ENCODE measurements around the gene RLF. TPM values are rescaled to one million over a fixed set of nuclear protein-coding genes. Genes with fewer than 3 reads are reported as not detected.
A peak's percentile ranks its signal among the peaks of the same experiment; 100 is the strongest.

RLF gene
- polyA plus RNA-seq, 1 donor (not counting 4 experiments of a cell fraction or from before 2014, with no cell fraction given): 10.7 TPM

- H3K4me3 ChIP-seq (ENCODE audit: control insufficient read depth in 2 of 3, extremely low read depth in 1 of 3, insufficient read depth in 2 of 3, low read depth in 1 of 3, low read length in 3 of 3): peak overlapping the region; percentile 70 to 76 (median 71)
- H4K20me1 ChIP-seq (ENCODE audit: control insufficient read depth, extremely low read depth, insufficient read depth, low read length): peaks cover 10% of the 10 kb centered on the region
- FAIRE-seq (no peak), DNase-seq (ENCODE audit: low read depth, low spot score) (no peak)
- TF ChIP-seq, protein P1, sequence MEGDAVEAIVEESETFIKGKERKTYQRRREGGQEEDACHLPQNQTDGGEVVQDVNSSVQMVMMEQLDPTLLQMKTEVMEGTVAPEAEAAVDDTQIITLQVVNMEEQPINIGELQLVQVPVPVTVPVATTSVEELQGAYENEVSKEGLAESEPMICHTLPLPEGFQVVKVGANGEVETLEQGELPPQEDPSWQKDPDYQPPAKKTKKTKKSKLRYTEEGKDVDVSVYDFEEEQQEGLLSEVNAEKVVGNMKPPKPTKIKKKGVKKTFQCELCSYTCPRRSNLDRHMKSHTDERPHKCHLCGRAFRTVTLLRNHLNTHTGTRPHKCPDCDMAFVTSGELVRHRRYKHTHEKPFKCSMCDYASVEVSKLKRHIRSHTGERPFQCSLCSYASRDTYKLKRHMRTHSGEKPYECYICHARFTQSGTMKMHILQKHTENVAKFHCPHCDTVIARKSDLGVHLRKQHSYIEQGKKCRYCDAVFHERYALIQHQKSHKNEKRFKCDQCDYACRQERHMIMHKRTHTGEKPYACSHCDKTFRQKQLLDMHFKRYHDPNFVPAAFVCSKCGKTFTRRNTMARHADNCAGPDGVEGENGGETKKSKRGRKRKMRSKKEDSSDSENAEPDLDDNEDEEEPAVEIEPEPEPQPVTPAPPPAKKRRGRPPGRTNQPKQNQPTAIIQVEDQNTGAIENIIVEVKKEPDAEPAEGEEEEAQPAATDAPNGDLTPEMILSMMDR (optimal IDR thresholded peaks at IDR 0.05 in 1 of 3, IDR thresholded peaks at IDR 0.05 in 1 of 3, conservative IDR thresholded peaks at IDR 0.05 in 1 of 3; ENCODE audit: extremely low read depth in 1 of 3, insufficient read depth in 2 of 3, low read length in 3 of 3): no peak
- no peak for TF ChIP-seq EZH2 (IDR thresholded peaks at IDR 0.05; ENCODE audit: low read length)
- peak overlapping the region; percentile 95 for H3K27ac ChIP-seq (ENCODE audit: control insufficient read depth, insufficient read depth, low read length)
- H2AFZ ChIP-seq (ENCODE audit: control insufficient read depth, low read length): no peak overlapping the region
- H3K79me2 ChIP-seq (ENCODE audit: control insufficient read depth, insufficient read depth, low read length): peaks cover 66% of the 10 kb centered on the region
- H3K9me1 ChIP-seq (ENCODE audit: control insufficient read depth, extremely low read depth, insufficient read depth, low read length): peaks cover 2% of the 10 kb centered on the region
- peak overlapping the region; percentile 99 for H3K9ac ChIP-seq (ENCODE audit: control insufficient read depth, extremely low read depth, insufficient read depth, low read length)
- peaks cover 11% of the 10 kb centered on the region for H3K4me1 ChIP-seq (ENCODE audit: control insufficient read depth, extremely low read depth, insufficient read depth, low read length)
- H3K27me3 ChIP-seq (ENCODE audit: control insufficient read depth, extremely low read depth, insufficient read depth, low read length): no peaks in the 10 kb centered on the region
- peak overlapping the region; percentile 86 for H3K4me2 ChIP-seq (ENCODE audit: control insufficient read depth, extremely low read depth, insufficient read depth, low read depth, low read length)
- H3K9me3 ChIP-seq (ENCODE audit: control insufficient read depth, low read depth, low read length): no peaks in the 10 kb centered on the region
- dilution Hi-C loops (cut with MboI; ENCODE audit: extremely low pct_ligation_motif_present, low sequenced_read_pairs): no loop called here
- H3K36me3 ChIP-seq (ENCODE audit: control insufficient read depth in 2 of 2, extremely low read depth in 1 of 2, insufficient read depth in 2 of 2, low read length in 2 of 2): no peaks in the 10 kb centered on the region
These were observed 1.7 kb downstream of the RLF start for GRCh38 chr1:40162753-40163441.

DNA sequence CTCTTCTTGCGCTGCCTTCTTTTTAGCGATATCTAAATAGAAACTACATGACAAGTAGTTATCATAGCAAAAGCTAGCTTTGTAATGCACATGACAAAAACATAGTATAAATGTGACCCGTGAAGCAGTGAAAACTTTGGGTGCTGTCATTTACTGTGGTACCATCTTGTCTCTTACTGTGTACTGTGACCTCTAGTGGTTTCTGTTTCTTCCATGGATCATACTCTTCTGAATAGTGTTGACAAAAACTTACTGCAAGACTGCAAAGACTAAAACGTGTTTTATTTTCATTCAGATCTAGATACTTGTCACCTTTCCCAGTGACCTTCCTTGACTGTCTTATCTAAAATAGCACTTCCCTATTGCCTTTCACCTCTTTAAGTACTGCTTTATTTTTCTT is 6.1 kb downstream of the RLF start:
- Histone ChIP-seq H3K4me1 (ENCODE audit: control insufficient read depth, extremely low read depth, insufficient read depth, low read length) (peaks cover 7% of the 10 kb centered on the region), H3K4me2 (ENCODE audit: control insufficient read depth, extremely low read depth, insufficient read depth, low read depth, low read length) (no peak overlapping the region), H3K4me3 (ENCODE audit: control insufficient read depth in 2 of 3, extremely low read depth in 1 of 3, insufficient read depth in 2 of 3, low read depth in 1 of 3, low read length in 3 of 3) (no peak overlapping the region), H4K20me1 (ENCODE audit: control insufficient read depth, extremely low read depth, insufficient read depth, low read length) (peaks cover 17% of the 10 kb centered on the region), H3K27ac (ENCODE audit: control insufficient read depth, insufficient read depth, low read length) (no peak overlapping the region), H3K27me3 (ENCODE audit: control insufficient read depth, extremely low read depth, insufficient read depth, low read length) (no peaks in the 10 kb centered on the region), H3K9ac (ENCODE audit: control insufficient read depth, extremely low read depth, insufficient read depth, low read length) (no peak overlapping the region), H3K79me2 (ENCODE audit: control insufficient read depth, insufficient read depth, low read length) (peaks cover 95% of the 10 kb centered on the region), H2AFZ (ENCODE audit: control insufficient read depth, low read length) (no peak overlapping the region), H3K36me3 (ENCODE audit: control insufficient read depth in 2 of 2, extremely low read depth in 1 of 2, insufficient read depth in 2 of 2, low read length in 2 of 2) (no peaks in the 10 kb centered on the region), H3K9me3 (ENCODE audit: control insufficient read depth, low read depth, low read length) (no peaks in the 10 kb centered on the region), H3K9me1 (ENCODE audit: control insufficient read depth, extremely low read depth, insufficient read depth, low read length) (peaks cover 2% of the 10 kb centered on the region)
- DNase-seq (ENCODE audit: low read depth, low spot score): no peak
- dilution Hi-C loops (cut with MboI; ENCODE audit: extremely low pct_ligation_motif_present, low sequenced_read_pairs): no loop called here
- FAIRE-seq: peak; percentile 65
- no peak for TF ChIP-seq EZH2 (IDR thresholded peaks at IDR 0.05; ENCODE audit: low read length)
- TF ChIP-seq, protein P1 (optimal IDR thresholded peaks at IDR 0.05 in 1 of 3, IDR thresholded peaks at IDR 0.05 in 1 of 3, conservative IDR thresholded peaks at IDR 0.05 in 1 of 3; ENCODE audit: extremely low read depth in 1 of 3, insufficient read depth in 2 of 3, low read length in 3 of 3): no peak
